VCaP (cell line): Measurements from ENCODE around the gene CNNM1.

Experiments used
- H3K27ac ChIP-seq: fragments of 450-650 bp; 2 replicates; pipeline ENCODE4 v1.5.1; 2017
- TF ChIP-seq, protein P1 (sequence below): fragments of 450-650 bp; conservative IDR thresholded peaks from 2 replicates; pipeline ENCODE4 v1.5.1; 2017; ENCODE audit warnings: mild to moderate bottlenecking, moderate library complexity

Gene CNNM1

DNA sequence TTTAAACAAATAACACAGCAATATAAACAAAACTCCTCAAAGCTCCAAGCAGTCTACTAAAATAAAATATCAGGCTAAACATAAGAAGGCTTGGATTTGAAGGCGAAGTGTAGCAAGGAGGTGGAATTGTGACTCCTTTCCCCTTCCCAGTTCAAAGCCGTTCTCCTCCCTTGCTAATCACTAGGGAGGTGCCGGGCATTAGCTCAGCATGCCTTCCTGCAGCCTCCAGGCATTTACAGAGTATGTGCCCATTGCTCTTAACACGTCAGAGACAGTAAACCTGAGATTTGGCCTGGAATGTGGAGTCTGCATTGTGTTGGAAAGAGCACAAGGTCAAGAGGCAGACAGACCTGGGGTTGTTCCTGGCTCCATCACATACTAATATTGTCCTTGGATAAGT, 15.6 kb downstream of the CNNM1 start:
- peak overlapping the region; percentile 71 for H3K27ac ChIP-seq
- TF ChIP-seq, protein P1, sequence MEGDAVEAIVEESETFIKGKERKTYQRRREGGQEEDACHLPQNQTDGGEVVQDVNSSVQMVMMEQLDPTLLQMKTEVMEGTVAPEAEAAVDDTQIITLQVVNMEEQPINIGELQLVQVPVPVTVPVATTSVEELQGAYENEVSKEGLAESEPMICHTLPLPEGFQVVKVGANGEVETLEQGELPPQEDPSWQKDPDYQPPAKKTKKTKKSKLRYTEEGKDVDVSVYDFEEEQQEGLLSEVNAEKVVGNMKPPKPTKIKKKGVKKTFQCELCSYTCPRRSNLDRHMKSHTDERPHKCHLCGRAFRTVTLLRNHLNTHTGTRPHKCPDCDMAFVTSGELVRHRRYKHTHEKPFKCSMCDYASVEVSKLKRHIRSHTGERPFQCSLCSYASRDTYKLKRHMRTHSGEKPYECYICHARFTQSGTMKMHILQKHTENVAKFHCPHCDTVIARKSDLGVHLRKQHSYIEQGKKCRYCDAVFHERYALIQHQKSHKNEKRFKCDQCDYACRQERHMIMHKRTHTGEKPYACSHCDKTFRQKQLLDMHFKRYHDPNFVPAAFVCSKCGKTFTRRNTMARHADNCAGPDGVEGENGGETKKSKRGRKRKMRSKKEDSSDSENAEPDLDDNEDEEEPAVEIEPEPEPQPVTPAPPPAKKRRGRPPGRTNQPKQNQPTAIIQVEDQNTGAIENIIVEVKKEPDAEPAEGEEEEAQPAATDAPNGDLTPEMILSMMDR = no peak

- TF ChIP-seq, protein P1 = no peak
- H3K27ac ChIP-seq = peak overlapping the region; percentile 71
These were observed 16.2 kb downstream of the CNNM1 start for GRCh38 chr10:99345350-99345749.

GRCh38 chr10:99346247-99346646, 17.1 kb downstream of the CNNM1 start:
- TF ChIP-seq, protein P1 = no peak
- peak overlapping the region; percentile 71 for H3K27ac ChIP-seq

- H3K27ac ChIP-seq = no peak overlapping the region
- TF ChIP-seq, protein P1 = no peak
These were observed 18.5 kb downstream of the CNNM1 start for GRCh38 chr10:99347672-99348071.

DNA sequence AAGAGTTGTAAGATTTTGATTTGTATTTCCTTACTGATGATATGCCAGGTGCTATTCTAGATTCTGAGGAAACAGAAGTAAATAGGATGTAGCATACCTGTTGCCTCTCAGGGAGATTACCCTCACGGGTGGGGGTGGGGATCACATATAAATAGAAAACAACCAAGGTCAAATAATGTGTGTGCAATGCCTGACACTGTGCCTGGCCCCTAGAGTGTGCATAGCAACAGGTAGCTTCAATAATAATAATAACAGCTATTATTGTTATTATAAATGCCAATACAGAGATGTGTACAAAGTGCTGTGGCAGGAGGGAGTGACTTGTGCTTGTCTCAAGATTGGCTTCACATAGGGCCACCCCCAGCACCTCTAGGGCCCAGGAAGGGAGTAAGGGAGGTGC, 24.0 kb downstream of the CNNM1 start:
- H3K27ac ChIP-seq = no peak overlapping the region
- TF ChIP-seq, protein P1 = no peak

DNA sequence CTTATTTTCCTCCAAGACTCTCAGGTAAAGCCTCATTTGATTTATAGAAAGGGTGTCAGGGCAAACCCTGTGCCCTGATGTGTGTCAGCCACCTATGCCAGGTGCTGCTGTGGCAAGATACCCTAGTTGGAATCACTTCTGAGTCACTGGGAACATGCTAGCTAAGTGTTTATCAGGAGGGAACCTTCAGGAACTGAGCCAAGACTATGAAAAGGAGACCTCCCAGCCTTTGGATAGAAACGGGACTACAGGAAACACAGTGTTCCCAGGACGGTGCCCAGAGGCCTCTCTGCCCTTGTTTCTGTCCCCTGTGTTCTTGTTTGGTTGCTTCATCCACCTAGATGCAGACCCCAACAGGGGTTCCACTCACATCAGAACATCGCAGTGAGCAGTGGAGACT, 28.5 kb downstream of the CNNM1 start:
- TF ChIP-seq, protein P1 = no peak
- H3K27ac ChIP-seq = no peak overlapping the region; the same call in 1 of the 2 replicates

DNA sequence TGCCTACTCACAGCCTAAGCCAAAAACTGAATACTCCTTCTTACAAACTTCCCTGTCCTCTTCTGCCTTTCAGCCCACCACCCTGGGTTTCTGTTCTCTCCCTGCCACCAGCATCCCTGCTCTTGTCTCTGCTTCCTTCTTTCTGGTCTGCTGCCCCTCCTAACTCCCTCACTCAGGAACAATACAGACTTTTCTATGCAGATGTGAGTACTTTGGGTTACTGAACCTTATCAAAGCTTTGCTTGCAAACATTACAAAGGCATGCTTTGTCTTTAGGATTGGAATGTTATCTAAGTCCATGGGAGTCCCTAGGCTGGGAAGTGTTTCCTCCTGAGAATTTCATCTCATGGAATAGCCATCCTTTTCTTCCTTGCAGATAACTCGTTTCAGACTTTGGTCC, 28.9 kb downstream of the CNNM1 start:
- H3K27ac ChIP-seq = no peak overlapping the region; the same call in 1 of the 2 replicates
- TF ChIP-seq, protein P1 = no peak
